ENCODE results near the gene RHBDD2. TPM values are rescaled to one million over a fixed set of nuclear protein-coding genes. Genes with fewer than 3 reads are reported as not detected.
"Not testable (repeated sequence)": the region's sequence is repeated elsewhere in the genome, so short reads cannot be mapped to it uniquely, and the experiment has no call there.

RHBDD2 gene
- total and polyA plus RNA-seq, 2 donors (not counting 1 experiment from before 2014, with no cell fraction given): 31.6 to 44.3 TPM

GRCh38 chr7:75889826-75890225, 11.0 kb downstream of the RHBDD2 start:
- peaks cover 0 to 31% of the 10 kb centered on the region in 2 experiments for H3K36me3 ChIP-seq (replicated peaks in 1 of 2; ENCODE audit: control extremely low read depth in 1 of 2, control insufficient read depth in 1 of 2, extremely low read depth in 1 of 2, insufficient read depth in 2 of 2, low read length in 1 of 2)
- Mint-ChIP-seq H3K27me3 (no peaks in the 10 kb centered on the region), H3K4me3 (no peak overlapping the region), H3K9me3 (ENCODE audit: insufficient read depth) (no peaks in the 10 kb centered on the region), H3K4me1 (no peaks in the 10 kb centered on the region), H3K27ac (no peak overlapping the region)
- H3K4me3 ChIP-seq (ENCODE audit: control extremely low read depth in 1 of 5, extremely low read depth in 1 of 5, insufficient read depth in 1 of 5, low read depth in 2 of 5, low read length in 4 of 5): no peak overlapping the region
- no peak overlapping the region for H3K27ac ChIP-seq (ENCODE audit: low read length in 2 of 2)
- CTCF ChIA-PET: no interaction called here
- no peaks in the 10 kb centered on the region for H3K4me1 ChIP-seq (ENCODE audit: control insufficient read depth in 2 of 2, insufficient read depth in 2 of 2, low read length in 2 of 2)
- no peaks in the 10 kb centered on the region for H3K9me3 ChIP-seq (ENCODE audit: control extremely low read depth in 1 of 3, control insufficient read depth in 2 of 3, insufficient read depth in 1 of 3, low read length in 2 of 3)
- WGBS (ENCODE audit: insufficient coverage): 89% methylated on average over 11 of the region's 11 CpGs
- POLR2A ChIA-PET: no interaction called here
- intact Hi-C loops (cut with micrococcal nuclease): no loop called here
- TF ChIP-seq EZH2 (IDR thresholded peaks at IDR 0.05; ENCODE audit: borderline replicate concordance, insufficient read depth, low read depth, low read length, poor library complexity, severe bottlenecking) (no peak), CTCF (IDR thresholded peaks at IDR 0.05) (no peak)
- ATAC-seq (ENCODE audit: low read depth) (no peak), DNase-seq (no peak)
- no peak overlapping the region for H2AFZ ChIP-seq (ENCODE audit: insufficient read depth, low read depth, low read length, poor library complexity, severe bottlenecking)
- H4K20me1 ChIP-seq (ENCODE audit: control insufficient read depth, insufficient read depth, low read length, poor library complexity, severe bottlenecking): no peaks in the 10 kb centered on the region
- H3K79me2 ChIP-seq (ENCODE audit: control insufficient read depth, insufficient read depth, low read length): no peaks in the 10 kb centered on the region
- no peak overlapping the region for H3K4me2 ChIP-seq (replicated peaks; ENCODE audit: low read depth, low read length, poor library complexity, severe bottlenecking)
- H3K27me3 ChIP-seq (replicated peaks in 1 of 4; ENCODE audit: control extremely low read depth in 1 of 4, control insufficient read depth in 3 of 4, insufficient read depth in 4 of 4, low read length in 3 of 4): no peaks in the 10 kb centered on the region
- H3K9ac ChIP-seq (ENCODE audit: low read length): no peak overlapping the region

- CTCF ChIA-PET: interaction anchor here (0.7 kb wide), 1 partner anchor 12 kb away, joined by 3 read pairs; no protein-coding TSS in a partner anchor
- H3K9ac ChIP-seq (ENCODE audit: low read length); H3K79me2 ChIP-seq (ENCODE audit: control insufficient read depth, insufficient read depth, low read length); POLR2A ChIA-PET; H3K4me1 Mint-ChIP-seq; H3K27ac Mint-ChIP-seq; H3K9me3 Mint-ChIP-seq (ENCODE audit: insufficient read depth); H3K4me1 ChIP-seq (ENCODE audit: control insufficient read depth in 2 of 2, insufficient read depth in 2 of 2, low read length in 2 of 2); DNase-seq; H4K20me1 ChIP-seq (ENCODE audit: control insufficient read depth, insufficient read depth, low read length, poor library complexity, severe bottlenecking); H3K9me3 ChIP-seq (ENCODE audit: control extremely low read depth in 1 of 3, control insufficient read depth in 2 of 3, insufficient read depth in 1 of 3, low read length in 2 of 3); H3K27ac ChIP-seq (ENCODE audit: low read length in 2 of 2); H3K4me2 ChIP-seq (replicated peaks; ENCODE audit: low read depth, low read length, poor library complexity, severe bottlenecking); H3K4me3 ChIP-seq (ENCODE audit: control extremely low read depth in 1 of 5, extremely low read depth in 1 of 5, insufficient read depth in 1 of 5, low read depth in 2 of 5, low read length in 4 of 5); H3K27me3 Mint-ChIP-seq; H2AFZ ChIP-seq (ENCODE audit: insufficient read depth, low read depth, low read length, poor library complexity, severe bottlenecking); H3K4me3 Mint-ChIP-seq; intact Hi-C loops (cut with micrococcal nuclease); H3K27me3 ChIP-seq (replicated peaks in 1 of 4; ENCODE audit: control extremely low read depth in 1 of 4, control insufficient read depth in 3 of 4, insufficient read depth in 4 of 4, low read length in 3 of 4); ATAC-seq (ENCODE audit: low read depth): not testable (repeated sequence)
- H3K36me3 ChIP-seq (replicated peaks in 1 of 2; ENCODE audit: control extremely low read depth in 1 of 2, control insufficient read depth in 1 of 2, extremely low read depth in 1 of 2, insufficient read depth in 2 of 2, low read length in 1 of 2): peaks cover 0 to 18% of the 10 kb centered on the region in 2 experiments
- 86% methylated on average over 5 of the region's 7 CpGs for WGBS (ENCODE audit: insufficient coverage)
Measured at GRCh38 chr7:75891237-75891636, 12.4 kb downstream of the RHBDD2 start.
